GM21390 (cell line): ENCODE results near the gene ATAD2B.

Experiments used
- ATAC-seq: cut with Tn5 transposase; IDR thresholded peaks from one replicate; pipeline ENCODE4 v1.9.1; 2021; ENCODE audit not compliant: unreplicated experiment

The ATAD2B gene

GRCh38 chr2:23915327-23915726 lies 11.6 kb downstream of the ATAD2B start:
- ATAC-seq: no peak

DNA sequence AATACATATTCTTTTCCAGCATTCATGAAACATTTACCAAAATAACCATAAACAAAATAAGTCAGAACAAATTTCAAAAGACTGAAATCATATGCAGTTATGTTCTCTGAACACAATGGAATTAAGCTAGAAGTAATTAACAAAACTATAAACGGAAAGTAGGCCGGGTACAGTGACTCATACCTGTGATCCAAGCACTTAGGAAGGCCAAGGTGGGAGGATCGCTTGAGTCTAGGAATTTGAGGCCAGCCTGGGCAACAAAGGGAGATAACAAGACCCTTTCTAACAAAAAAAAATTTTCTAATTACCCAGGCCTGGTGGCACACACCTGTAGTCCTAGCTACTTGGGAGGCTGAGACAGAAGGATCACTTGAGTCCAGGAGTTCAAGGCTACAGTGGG lies 14.9 kb downstream of the ATAD2B start:
- no peak for ATAC-seq

DNA sequence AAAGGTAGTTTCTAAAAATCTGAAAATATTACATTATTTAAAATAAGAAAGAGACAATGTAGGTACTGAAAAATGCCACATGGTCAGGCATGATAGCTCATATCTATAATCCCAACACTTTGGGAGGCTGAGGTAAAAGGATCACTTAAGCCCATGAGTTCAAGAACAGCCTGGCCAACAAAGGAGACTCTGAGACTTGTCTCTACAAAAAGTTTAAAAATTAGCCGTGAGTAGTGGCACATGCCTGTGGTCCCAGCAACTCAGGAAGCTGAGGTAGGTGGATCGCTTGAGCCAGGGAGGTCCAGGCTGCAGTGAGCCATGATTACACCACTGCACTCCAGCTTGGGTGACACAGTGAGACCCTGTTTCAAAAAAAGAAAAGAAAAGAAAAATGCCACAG lies 21.8 kb downstream of the ATAD2B start:
- no peak for ATAC-seq

GRCh38 chr2:23904692-23905091 lies 22.2 kb downstream of the ATAD2B start:
- ATAC-seq: no peak

DNA sequence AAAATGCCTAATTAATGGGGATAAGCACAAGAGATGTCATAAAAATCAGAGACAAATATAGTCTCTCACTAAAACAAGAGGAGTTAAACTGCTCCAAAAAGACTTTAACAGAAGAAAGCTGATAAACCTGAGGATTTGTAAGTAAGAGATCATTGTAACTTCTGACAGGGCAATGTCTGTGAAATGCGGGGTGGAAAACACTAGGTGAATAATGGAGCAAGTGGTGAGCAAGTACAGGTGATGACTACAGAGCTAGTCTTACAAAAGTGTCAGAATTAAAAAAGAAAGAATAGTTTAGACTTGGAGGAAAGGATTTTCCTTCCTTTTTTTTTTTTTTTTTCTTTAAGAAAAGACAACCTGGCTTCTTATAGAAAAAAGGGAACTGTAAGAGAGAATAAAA lies 22.7 kb downstream of the ATAD2B start:
- no peak for ATAC-seq

DNA sequence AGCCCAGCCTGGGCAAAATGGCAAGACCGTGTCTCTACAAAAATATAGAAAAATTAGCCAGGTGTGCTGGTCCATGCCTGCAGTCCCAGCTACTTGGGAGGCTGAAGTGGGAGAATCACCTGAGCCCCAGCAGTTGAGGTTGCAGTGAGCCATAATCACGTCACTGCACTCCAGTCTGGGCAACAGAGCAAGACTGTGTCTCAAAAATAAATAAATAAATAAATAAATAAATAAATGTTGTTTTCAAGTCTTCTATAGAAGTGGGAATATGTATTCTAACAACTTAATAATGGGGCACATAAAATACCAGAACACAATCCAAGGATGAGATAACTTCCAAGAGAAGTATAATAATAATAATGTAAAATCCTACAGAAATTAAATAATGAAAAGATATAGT lies 23.9 kb downstream of the ATAD2B start:
- no peak for ATAC-seq

DNA sequence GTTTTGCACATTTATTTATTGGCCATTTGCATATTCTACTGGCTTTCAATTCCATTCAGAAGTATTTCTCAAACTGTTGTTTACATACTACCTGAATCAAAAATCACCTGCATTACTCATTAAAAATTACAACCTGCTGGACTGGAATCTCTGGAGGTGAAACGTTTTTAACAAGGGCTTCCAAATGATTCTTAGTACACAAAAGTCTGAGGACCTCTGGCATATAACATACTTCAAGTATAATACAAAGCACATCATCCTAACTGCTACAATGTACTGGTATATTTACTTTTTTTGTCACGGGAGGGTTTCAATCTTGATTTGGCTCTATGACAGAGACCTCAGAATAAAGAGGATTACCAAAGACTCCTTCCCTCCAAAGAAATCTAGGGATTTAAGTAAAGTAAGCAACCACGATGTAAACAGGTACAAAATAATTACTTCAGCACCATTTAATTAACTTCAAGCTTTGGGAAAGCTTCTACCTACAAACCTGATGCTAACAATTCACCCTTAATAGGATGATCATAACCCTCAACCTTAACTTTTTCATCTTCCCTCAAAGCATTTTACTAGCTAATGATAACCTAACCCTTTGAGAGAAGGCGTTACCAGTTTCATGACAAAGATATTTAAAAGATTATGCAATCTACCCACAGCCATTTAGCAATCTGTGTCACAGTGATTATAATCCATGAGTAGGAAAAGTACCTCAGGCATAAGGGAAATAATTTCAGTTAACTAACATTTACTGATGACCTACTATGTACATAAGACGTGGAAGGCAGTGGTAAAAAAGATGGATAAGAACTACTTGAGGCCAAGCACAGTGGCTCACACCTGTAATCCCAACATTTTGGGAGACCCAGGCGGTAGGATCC lies 24.7 kb downstream of the ATAD2B start:
- ATAC-seq: no peak

GRCh38 chr2:23900541-23901322 lies 26.2 kb downstream of the ATAD2B start:
- no peak for ATAC-seq

DNA sequence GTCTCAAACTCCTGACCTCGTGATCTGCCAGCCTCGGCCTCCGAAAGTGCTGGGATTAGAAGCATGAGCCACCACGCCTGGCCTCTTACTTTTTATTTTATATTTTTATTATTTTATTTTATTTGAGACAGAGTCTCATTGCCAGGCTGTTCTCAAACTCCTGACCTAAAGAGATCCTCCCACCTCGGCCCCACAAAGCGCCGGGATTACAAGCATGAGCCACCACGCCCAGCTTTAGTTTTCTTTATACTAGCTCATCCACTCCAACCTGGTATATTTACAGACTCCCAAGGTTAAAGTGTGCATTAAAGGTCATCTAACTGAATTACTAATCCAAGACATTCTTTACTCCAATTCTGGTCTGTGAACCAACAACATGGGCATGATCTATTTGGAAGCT lies 26.8 kb downstream of the ATAD2B start:
- no peak for ATAC-seq

DNA sequence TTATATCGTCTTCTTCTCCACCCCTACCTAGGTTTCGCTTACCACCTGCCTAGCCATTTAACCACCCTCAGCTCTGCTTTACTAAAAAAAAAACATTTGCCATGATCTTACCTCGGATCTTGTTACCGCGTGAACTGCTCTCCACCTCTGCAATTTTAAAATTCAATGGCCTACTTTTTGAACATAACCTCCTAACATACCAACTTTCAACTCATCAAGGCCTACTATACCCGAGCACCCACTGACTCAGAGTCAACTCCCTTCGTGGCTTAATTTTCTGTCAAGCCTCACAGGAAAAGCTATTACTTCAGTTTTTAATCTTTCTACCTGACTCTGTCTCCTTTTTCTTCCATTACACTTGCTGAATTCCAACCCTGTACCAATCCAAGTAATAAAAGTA lies 55.7 kb downstream of the ATAD2B start:
- ATAC-seq: no peak

DNA sequence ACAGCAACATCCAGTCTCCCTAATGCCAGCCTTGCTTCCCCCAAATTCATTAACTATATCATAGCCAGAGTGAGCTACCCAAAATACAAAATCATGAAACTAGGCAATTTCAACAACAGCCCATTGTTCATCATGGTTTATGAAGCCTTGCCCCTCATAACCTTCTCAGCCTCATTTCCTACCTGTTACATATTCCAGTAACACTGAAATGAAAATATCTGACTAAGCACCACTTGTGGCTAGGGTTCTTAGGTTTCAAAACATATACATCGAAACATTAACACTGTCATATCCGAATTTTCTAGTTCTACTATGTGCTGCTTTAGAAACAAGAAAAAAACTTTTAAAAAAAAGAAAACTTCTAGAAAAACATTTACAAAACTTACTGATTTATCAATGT lies 59.5 kb downstream of the ATAD2B start:
- no peak for ATAC-seq

- no peak for ATAC-seq
Measured at GRCh38 chr2:23862716-23863426, 64.1 kb downstream of the ATAD2B start.

- ATAC-seq: no peak
Measured at GRCh38 chr2:23861952-23862351, 65.0 kb downstream of the ATAD2B start.

DNA sequence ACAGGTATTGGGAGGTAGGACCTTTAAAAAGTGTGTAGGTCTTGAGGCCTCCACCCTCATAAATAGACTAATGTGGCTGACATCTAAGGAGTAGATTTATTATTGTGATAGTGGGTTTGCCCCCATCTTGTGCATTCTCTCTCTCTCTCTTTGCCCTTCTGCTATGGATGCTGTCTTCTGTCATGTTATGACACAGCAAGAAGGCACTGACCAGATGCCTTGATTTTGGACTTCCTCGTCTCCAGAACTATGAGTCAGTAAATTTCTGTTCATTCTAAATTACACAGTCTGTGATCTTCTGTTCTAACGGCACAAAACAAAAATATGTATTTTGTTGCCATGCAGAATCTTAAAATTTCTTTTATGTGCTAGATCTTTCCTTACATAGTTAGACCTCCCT lies 66.9 kb downstream of the ATAD2B start:
- no peak for ATAC-seq

DNA sequence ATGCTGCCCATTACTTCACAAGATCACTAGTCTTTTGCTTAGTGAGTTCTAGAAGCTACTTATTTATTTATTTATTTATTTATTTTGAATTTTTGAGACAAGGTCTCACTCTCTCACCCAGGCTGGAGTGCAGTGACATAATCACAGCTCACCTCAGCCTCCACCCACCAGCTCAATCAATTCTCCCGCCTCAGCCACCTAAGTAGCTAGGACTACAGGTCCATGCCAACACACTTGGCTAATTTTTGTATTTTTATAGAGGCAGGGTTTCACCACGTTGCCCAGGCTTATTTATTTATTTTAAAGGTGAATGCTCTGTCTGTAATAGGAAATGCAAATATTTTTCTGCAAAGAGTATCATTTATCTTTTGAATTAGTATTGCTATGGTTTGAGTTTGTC lies 67.7 kb downstream of the ATAD2B start:
- no peak for ATAC-seq

- peak; percentile 88 for ATAC-seq
Measured at GRCh38 chr2:23850564-23851256, 76.2 kb downstream of the ATAD2B start.

DNA sequence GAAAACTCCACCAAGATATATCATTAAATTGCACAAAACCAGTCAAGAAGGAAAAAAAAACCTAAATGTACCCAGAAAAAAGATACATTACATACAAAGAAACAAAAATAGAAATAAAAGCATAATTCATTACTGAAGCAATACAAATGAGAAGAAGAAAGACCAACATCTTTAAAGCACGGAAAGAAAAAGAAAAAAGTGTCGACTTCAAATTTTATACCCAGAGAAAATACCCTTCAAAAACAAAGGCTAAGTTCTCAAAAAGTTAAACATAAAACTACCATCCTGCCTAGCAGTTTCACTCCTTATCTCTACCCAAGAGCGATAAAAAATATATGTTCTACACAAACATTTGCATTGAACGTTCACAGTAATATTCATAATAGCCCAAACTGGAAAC lies 82.0 kb downstream of the ATAD2B start:
- ATAC-seq: no peak

DNA sequence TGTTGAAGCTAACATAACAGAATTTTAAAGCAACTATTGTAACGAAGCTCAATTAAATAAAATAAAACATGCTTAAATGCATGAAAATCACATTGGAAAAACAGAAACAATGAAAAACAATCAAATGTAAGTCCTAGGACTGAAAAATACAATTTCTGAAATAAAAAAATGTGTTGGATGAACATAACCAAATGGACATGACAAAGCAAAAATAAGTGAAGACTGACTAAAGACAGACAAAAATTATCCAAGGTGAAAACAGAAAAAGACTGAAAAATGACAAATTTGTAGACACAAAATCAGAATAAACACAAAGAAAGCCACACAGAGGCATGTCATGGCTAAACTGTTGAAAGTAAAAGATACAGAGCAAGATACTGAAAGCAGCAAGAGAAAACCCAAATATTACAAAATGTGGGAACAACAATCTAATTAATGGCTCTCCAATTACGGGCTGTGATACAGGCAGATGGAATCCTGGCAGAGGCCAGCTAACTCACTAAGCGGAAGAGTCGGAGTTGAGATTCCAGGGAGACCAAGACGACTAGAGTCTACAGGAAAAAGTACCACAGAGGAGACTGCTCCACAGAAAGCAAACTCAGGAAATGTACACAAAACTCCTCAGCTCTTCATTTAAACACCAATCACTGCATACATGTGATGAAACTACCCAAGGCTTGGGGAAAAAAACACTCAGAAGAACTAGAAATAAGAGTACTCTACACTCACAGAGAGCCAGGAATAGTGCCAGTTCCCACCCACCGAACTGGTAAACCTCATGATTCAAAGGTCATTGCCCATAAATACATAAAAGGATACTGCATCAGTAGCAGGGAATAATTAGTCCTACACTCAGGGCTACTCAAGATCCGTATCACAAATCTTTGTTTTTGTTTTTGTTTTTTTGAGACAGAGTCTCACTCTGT lies 83.6 kb downstream of the ATAD2B start:
- ATAC-seq: no peak

GRCh38 chr2:23839919-23840578 lies 86.9 kb downstream of the ATAD2B start:
- no peak for ATAC-seq
